ENCODE data around the gene FBLN7. TPM values are rescaled to one million over a fixed set of nuclear protein-coding genes. Genes with fewer than 3 reads are reported as not detected.
"Not testable (repeated sequence)": the region's sequence is repeated elsewhere in the genome, so short reads cannot be mapped to it uniquely, and the experiment has no call there.

FBLN7 gene
- total RNA-seq, 4 donors from 2014 or later = 2.5 to 5.8 (median 4.0) TPM

- 67% methylated on average over 10 of the region's 10 CpGs for WGBS
- Histone ChIP-seq H3K4me1 (peaks cover 9% of the 10 kb centered on the region), H3K27me3 (no peaks in the 10 kb centered on the region), H3K4me3 (no peak overlapping the region), H3K9me3 (no peaks in the 10 kb centered on the region), H3K27ac (peak overlapping the region; percentile 54), H3K36me3 (peaks cover 51% of the 10 kb centered on the region)
- TF ChIP-seq EP300 (IDR thresholded peaks at IDR 0.05) (no peak), POLR2A (IDR thresholded peaks at IDR 0.05) (no peak), POLR2AphosphoS5 (IDR thresholded peaks at IDR 0.05) (no peak), CTCF (IDR thresholded peaks at IDR 0.05) (no peak)
- DNase-seq (ENCODE audit: low spot score in 2 of 2) = no peak
These were observed 42.1 kb upstream of the FBLN7 start for GRCh38 chr2:112096098-112096497.

- no peak for TF ChIP-seq POLR2AphosphoS5 (IDR thresholded peaks at IDR 0.05)
- no peak for TF ChIP-seq CTCF (IDR thresholded peaks at IDR 0.05)
- no peak for TF ChIP-seq POLR2A (IDR thresholded peaks at IDR 0.05)
- TF ChIP-seq EP300 (IDR thresholded peaks at IDR 0.05) = no peak
- no peak for DNase-seq (ENCODE audit: low spot score in 2 of 2)
- Histone ChIP-seq H3K36me3 (peaks cover 91% of the 10 kb centered on the region), H3K9me3 (peaks cover 5% of the 10 kb centered on the region), H3K27ac (no peak overlapping the region), H3K27me3 (no peaks in the 10 kb centered on the region), H3K4me3 (no peak overlapping the region), H3K4me1 (no peaks in the 10 kb centered on the region)
- 100% methylated on average over 1 of the region's 1 CpG for WGBS
These were observed 29.9 kb upstream of the FBLN7 start for GRCh38 chr2:112108178-112108832.

- no peak overlapping the region for H3K27ac ChIP-seq
- H3K4me3 ChIP-seq = no peak overlapping the region
- TF ChIP-seq POLR2A (IDR thresholded peaks at IDR 0.05) (no peak), CTCF (IDR thresholded peaks at IDR 0.05) (no peak), EP300 (IDR thresholded peaks at IDR 0.05) (no peak), POLR2AphosphoS5 (IDR thresholded peaks at IDR 0.05) (no peak)
- H3K27me3 ChIP-seq = no peaks in the 10 kb centered on the region
- no peak for DNase-seq (ENCODE audit: low spot score in 2 of 2)
- H3K9me3 ChIP-seq = peaks cover 5% of the 10 kb centered on the region
- H3K36me3 ChIP-seq = peaks cover 82% of the 10 kb centered on the region
- no peaks in the 10 kb centered on the region for H3K4me1 ChIP-seq
These were observed 28.9 kb upstream of the FBLN7 start for GRCh38 chr2:112109278-112109677.

GRCh38 chr2:112110966-112111365 is 27.2 kb upstream of the FBLN7 start:
- Histone ChIP-seq H3K4me1 (no peaks in the 10 kb centered on the region), H3K36me3 (peaks cover 67% of the 10 kb centered on the region), H3K27me3 (no peaks in the 10 kb centered on the region), H3K9me3 (peaks cover 5% of the 10 kb centered on the region), H3K4me3 (no peak overlapping the region), H3K27ac (no peak overlapping the region)
- TF ChIP-seq EP300 (IDR thresholded peaks at IDR 0.05) = no peak
- TF ChIP-seq CTCF (IDR thresholded peaks at IDR 0.05) = no peak
- no peak for TF ChIP-seq POLR2A (IDR thresholded peaks at IDR 0.05)
- TF ChIP-seq POLR2AphosphoS5 (IDR thresholded peaks at IDR 0.05) = no peak
- DNase-seq (ENCODE audit: low spot score in 2 of 2) = no peak
- WGBS = 94% methylated on average over 1 of the region's 1 CpG

GRCh38 chr2:112113354-112113753 is 24.8 kb upstream of the FBLN7 start:
- WGBS = 94% methylated on average over 4 of the region's 4 CpGs
- H3K27ac ChIP-seq; DNase-seq (ENCODE audit: low spot score in 2 of 2); H3K9me3 ChIP-seq; H3K4me3 ChIP-seq; H3K4me1 ChIP-seq; H3K27me3 ChIP-seq: not testable (repeated sequence)
- H3K36me3 ChIP-seq = peaks cover 71% of the 10 kb centered on the region

- Histone ChIP-seq H3K27ac (no peak overlapping the region), H3K27me3 (no peaks in the 10 kb centered on the region), H3K9me3 (no peaks in the 10 kb centered on the region), H3K4me1 (no peaks in the 10 kb centered on the region), H3K36me3 (peaks cover 34% of the 10 kb centered on the region), H3K4me3 (no peak overlapping the region)
- DNase-seq (ENCODE audit: low spot score in 2 of 2) = no peak
- 94% methylated on average over 4 of the region's 4 CpGs for WGBS
- TF ChIP-seq CTCF (IDR thresholded peaks at IDR 0.05) (no peak), POLR2AphosphoS5 (IDR thresholded peaks at IDR 0.05) (no peak), POLR2A (IDR thresholded peaks at IDR 0.05) (no peak), EP300 (IDR thresholded peaks at IDR 0.05) (no peak)
These were observed 20.0 kb upstream of the FBLN7 start for GRCh38 chr2:112118148-112118547.

All from suprapubic skin (tissue), 4 donors.